GM12892 (cell line): ENCODE results near the gene IQGAP1.

ENCODE experiments used
- POLR2A ChIP-seq: IDR thresholded peaks from 2 replicates; pipeline ENCODE4 v1.6.1; 2011; ENCODE audit warnings: low read depth, low read length, control low read depth
- POLR2AphosphoS5 ChIP-seq: IDR thresholded peaks from 2 replicates; pipeline ENCODE4 v1.6.1; 2011; ENCODE audit warnings: low read depth, low read length, control low read depth
- TAF1 ChIP-seq: IDR thresholded peaks from 2 replicates; pipeline ENCODE4 v1.6.1; 2011; ENCODE audit warnings: low read depth, mild to moderate bottlenecking, control low read depth, low read length, borderline replicate concordance

GRCh38 chr15:90349821-90350220, 38.2 kb upstream of the IQGAP1 start:
- TF ChIP-seq TAF1: no peak
- TF ChIP-seq POLR2A: no peak
- no peak for TF ChIP-seq POLR2AphosphoS5
